GM21717 (cell line): Measurements from ENCODE around the gene BABAM2.

ENCODE experiments used
- ATAC-seq: cut with Tn5 transposase; IDR thresholded peaks from one replicate; pipeline ENCODE4 v1.9.1; 2021; ENCODE audit warnings: mild to moderate bottlenecking, moderate library complexity; ENCODE audit not compliant: unreplicated experiment

Gene BABAM2

DNA sequence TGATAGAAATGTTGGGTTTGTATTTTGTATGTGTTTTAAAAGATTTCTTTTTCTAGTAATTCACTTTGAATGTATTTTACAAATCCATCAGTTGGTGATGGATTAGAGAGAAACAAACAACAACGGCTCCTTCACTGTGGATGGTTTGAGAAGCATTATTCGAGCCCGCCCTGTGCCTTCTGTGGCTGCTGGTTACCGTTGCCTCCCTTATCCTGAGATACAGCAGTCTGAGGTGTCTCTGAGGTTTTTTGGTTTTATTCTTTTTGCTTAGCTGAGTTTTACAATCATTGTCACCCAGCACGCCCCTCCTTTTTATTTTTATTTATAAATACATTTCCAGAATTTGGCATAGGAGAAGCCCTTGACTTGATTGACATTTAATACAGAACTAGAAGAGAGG is 168.3 kb downstream of the BABAM2 start:
- ATAC-seq: no peak

DNA sequence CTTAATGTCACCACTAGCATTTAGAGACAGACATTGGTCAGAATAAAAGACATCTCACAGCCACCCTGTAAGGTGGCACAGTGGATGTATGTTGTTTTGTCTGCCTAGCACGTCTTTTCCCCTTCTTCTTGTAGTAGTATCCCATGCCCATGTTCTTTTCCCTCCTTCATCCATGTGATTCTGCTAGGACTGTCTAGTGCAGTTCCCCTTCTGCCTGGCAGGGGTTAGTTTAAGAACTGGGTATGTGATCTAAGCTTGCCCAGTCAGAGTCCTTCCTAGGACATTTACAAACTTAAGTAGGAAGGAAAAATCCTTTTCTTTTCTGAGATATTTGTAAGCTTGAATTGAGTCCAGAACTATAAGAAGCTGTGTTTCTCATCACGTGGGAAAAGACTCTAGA is 172.3 kb downstream of the BABAM2 start:
- no peak for ATAC-seq

DNA sequence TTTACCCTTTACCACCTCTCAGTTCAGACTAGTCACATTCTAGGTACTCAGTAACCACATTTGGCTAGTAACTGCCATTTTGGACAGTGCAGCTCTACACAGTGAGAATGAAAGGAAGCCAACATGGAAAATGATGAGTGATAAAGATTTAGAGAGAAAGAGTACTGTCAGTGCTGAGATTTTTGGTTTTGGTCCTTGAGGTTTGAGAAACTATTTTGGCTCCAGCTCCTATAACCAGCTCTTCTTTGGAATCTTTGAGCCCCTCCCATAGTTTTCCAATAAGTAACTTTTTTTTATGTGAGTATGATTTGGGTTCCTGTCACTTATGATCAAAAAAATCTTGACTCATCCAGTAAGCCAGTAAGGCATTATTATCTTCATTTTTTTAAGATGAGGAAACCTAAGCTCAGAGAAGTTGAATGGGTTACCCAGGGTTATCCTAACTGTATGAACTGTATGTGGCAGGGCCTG is 173.0 kb downstream of the BABAM2 start:
- ATAC-seq: no peak

DNA sequence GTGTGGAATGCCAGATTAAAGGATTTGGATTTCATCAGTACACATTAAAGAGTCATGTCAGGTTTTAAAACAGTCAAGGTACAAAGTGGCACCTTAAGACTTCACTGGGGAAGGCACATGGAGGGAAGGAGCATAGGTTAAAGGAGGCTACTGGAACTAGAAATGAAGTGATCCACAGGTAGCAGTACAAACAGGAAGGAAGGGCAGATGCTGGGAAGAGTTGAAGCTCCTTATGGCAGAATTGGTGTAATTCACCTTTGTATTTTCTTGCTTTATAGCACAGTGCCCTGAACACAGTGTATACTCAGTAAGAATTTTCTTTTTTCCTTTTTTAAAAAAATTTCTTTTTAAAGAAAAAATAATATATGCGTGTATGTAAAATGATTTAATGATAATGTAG is 177.1 kb downstream of the BABAM2 start:
- ATAC-seq: no peak

DNA sequence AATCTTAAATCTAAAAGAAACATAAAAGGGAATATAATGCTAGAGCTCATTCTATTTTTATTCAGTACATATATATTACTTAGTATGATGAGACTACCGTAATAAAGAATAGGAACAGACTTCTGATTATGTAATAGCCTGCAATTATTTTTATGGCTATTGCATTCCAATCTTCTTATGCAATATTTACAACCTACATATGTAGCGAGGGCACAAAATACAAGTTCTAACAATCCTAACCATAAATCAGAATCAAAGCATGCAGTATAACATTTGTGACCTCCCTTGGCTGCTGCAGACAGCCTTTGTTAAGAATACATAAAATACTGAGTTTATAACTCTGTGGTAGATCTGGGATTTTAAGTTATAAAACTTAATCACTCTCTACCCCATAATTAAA is 177.6 kb downstream of the BABAM2 start:
- ATAC-seq: no peak

DNA sequence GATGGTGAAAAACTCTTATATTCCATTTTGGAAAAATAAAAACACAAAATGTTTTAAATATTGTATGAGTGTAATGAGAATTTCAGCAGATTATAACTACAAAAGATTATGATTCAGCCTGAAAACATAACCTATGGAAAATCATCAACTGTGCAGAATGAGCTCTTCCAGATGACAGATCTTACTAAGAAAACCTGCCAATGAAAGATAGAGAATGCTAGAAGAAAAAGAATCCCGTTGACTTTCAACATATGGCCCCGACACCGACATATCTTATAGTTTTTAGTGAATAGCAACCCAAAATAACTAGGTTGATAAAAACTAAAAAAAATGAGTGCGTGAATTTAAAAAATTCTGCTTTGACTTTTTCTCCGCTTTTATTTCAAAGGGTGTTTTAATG is 178.0 kb downstream of the BABAM2 start:
- ATAC-seq: no peak

DNA sequence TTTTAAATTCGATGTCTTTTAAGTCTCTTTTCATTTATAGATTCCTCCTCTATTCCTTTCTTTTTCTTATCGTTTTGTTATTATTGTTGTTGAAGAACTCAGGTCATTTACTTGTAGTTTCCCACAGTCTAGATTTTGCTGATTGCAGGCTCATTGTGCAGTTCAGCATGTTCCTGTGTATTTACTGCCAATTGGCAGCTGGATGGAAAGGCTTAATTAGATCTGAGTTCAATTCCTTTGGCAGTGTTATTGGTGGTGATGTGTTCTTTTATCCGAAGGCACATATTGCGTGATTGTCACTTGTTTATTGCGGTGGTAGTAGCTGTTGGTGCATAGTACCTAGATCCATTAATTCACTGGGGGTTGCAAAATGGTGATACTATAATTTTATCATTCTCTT is 180.7 kb downstream of the BABAM2 start:
- no peak for ATAC-seq

DNA sequence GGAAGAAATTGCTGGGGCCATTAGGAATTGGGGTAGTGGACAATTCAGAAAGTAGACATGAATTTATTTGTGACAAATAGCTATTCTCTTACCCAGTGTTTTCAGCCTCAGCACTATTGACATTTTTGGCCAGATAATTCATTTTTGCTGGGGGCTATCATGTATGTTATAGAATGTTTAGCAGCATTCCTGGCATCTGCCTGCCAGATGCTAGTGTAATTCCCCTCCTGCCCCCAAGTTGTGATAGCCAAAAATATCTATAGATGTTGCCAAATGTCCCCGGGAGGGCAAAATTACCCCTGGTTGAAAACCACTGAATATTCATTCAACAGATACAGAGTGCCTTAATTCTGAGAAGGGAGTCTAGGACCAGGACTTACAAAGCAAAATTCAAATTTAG is 183.6 kb downstream of the BABAM2 start:
- ATAC-seq: no peak

DNA sequence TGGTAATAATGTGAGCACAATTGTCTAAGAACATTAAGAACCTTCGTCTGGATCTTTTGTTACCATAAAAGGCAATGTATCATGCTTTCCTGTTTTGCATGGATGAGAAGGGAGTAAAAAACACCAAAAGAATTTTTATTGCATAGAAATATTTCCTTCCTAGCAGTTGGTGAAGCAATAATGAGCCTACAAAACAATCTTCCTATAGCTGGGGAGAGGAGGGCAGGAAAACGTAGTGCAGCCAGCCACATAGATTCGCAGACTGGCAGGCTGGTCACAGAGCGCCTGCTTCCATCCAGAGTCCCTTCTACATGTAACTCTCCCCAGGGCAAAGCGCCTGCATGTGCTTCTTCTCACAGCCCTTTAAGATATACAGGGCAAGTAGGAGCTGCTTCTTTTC is 190.4 kb downstream of the BABAM2 start:
- no peak for ATAC-seq

DNA sequence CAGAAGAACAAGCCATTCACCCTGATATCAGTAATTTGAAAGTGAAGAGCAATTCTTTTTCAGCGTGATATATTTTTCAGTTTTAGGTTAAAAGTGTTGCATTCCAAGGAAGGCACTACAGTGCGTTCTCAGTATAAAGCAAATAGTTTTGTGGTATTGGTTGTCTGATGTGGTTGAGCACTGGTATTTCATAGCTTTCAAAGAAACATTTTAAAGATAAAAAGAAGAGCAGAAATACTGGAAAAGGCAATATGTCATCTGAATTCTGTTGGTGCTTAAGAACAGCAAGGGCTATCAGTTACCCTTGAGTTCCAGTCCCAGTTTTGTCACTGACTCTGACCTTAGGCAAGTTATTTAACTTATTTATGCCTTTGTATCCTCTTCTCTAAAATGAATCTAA is 191.6 kb downstream of the BABAM2 start:
- ATAC-seq: no peak

DNA sequence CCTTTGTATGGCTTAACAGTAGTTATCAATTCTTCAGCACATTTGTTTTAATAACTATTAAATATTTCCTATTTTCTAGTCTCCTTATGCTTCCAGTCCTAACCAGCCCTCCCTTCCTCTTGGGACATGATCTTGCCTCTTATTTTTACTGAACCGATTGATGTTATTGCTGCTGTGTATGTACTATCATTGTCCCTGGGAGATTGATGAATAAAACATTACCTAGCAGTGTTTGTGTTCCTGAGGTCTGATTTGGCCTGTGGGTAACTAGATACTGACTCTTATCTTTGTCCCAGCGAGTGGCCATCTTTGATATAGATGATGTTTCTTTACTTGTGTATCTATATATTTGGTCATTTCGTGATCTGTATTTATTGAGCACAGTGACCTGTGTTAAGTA is 192.9 kb downstream of the BABAM2 start:
- ATAC-seq: no peak

DNA sequence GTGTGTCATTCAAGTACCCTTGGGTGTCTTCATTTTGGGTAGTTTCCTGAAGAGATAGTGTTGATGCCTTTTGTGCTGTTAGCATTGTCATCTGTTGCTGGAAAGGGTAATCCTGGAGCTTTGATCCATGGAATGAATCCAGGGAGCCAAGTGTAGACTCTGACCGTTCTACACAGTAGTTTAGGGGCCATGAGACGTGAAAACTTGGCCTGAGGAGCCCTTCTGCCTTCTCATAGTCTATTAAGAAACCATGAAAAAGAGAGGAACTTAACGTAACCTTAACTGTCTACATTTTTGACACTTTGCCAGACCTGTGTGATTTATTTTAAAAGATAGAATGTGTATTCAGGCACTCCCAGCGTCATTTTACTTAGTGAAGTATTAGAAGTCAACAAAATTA is 194.0 kb downstream of the BABAM2 start:
- ATAC-seq: no peak

DNA sequence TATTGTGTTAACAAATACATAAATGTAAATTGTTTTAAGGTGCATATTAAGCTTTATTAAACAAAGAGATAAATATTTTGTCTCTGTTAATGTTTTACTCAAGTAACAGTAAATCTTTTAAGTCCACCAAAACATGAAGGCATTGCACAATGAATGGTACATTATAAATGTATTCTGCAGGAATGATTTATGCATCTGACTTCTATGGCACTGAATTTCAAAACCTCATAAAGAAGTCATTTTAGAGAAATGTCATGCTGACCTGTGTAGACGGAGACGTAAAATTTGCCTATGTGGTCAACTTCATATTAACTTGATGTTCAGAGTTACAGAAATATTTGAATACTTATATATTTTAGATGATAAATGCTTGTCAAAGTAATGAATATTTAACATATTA is 194.7 kb downstream of the BABAM2 start:
- no peak for ATAC-seq

DNA sequence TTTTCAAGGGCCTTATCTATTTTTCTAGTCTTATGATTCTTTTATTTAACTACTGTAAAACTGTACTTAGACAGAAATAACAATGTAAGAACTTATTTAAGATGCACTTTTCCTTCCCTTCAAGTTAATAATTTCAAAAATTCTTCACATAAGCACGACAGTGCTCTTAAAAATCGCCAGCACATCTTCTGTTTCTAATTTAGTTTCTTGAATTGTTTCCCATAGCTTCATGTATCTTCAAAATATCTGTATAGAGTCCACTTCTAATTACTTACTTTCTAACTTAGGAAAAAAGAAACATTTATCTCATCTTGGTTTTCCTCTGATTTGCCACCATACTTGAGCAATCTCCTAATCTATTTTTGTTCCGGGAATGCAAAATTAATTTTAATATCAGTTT is 196.1 kb downstream of the BABAM2 start:
- ATAC-seq: no peak

DNA sequence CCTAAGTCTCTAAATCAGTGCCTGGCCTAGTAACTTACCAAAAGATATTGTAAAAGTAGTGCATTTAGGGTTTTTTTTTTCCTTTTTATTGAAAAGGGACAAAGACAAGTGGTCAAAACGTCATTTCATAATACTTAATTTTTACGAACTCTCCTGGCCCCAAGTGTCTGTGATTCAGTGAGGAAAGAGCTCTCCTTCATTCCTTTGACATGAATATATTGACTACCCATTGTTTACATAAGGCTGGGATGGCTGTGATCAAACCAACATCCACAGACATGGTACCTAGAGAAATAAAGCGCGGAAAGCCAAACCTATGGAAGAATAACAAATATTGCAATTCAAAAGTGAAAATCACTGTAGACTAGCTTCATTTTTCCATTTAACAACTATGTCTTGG is 198.4 kb downstream of the BABAM2 start:
- no peak for ATAC-seq

DNA sequence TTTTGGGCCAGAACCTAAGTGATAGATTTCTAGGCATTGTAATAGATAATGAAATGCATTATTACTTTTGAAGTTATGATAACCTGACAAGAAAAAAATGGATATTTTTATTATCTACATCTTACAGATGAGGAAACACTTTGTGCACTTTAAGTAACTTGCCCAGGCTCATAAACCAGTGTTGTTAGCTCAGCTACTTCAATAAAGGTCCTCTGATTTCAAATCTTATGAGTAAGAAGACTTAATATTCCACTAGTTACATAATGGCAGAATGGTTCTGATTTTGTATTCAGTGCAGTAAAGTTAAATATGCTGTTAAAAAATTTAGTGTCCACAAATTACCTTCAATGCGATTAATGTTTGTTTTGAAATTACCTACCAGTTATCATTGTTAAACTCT is 199.0 kb downstream of the BABAM2 start:
- no peak for ATAC-seq

DNA sequence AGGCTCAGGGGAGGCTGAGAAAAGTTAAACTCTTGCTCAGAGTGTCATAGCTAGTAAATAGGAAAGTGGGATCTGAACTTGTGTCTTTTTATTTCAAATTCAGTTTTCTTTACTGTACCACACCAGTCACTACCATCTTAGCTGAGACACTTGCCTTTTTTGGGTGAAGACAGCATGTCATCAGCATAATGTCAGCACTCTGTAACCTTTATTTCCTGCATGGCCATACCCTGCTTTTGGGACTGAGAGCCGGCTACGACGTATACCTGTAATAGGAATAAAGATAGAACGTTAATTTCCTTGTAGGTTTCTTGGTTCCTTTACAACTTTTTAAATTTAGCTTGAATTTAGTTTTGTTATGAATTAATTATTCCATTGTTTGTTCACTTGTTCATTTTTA is 202.8 kb downstream of the BABAM2 start:
- ATAC-seq: no peak

DNA sequence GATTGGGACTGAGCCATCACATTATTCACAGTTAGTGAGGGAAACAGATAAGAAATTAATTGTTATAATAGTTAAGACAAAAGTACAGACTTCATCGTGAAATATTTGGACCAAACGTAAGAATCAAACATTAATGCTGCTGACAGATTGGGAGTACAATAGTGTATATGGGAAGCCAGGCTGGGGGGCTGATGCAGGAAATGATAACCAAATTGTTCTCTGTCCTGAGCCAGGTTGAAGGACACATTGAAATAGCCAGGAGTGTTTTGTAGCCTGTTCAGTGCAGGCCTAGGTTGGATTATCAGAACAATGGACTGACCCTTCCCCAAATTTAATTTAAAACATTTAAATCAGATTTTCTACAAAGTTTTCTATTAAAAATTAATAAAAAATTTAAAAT is 203.2 kb downstream of the BABAM2 start:
- ATAC-seq: no peak

DNA sequence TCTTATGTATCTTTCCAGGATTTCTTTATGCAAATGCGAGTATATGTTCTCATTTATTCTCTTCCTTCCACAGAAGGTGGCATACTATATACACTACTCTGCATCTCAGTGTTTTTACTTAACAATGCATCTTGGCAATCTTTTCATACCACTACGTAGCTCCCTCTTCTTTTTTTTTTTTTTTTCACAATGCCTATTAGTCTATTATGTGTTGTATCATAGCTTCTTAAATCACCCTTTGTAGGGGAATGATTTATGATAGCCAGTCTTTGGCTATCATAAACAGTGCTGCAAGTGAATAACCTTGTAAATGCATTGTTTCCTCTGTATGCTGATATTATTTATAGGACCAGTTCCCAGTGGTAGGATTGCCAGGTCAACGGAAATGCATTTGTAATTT is 204.2 kb downstream of the BABAM2 start:
- no peak for ATAC-seq

DNA sequence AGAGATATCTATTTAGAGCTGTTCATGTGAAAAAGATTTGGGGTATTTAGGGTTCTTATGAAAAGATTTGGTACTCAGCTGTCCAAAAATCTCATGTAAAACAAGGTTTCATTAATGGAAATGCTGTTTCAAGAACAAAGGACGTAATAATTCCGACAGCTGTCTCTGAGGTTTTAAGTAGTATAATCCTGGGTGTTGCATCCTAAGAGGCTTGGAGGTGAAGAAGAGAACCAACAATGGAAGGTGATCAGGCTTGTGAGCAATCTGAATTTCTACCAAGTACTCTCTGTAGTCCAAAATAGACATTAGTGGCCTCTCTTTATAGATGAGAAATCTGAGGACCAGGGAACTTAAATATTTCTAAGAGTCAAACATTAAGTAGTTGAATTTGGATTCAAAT is 205.1 kb downstream of the BABAM2 start:
- ATAC-seq: no peak

DNA sequence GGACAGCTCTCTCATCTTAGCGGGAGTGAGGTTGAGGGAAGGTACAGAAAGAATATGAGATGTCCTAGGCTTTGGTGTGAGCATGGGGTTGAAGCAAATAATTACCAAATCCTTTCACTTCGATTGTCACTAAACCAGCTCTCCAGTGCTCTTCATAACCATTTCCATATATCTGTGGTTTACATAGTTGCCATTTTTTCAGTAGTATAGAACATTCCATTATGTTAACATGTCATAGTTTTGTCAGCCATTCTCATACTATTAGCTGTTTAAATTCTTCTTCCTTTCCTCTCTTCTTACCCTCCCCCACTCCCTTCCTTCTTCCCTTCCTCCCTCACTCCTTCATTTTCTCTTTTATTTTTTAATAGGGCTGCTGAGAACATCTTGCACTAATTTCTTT is 205.9 kb downstream of the BABAM2 start:
- ATAC-seq: no peak

DNA sequence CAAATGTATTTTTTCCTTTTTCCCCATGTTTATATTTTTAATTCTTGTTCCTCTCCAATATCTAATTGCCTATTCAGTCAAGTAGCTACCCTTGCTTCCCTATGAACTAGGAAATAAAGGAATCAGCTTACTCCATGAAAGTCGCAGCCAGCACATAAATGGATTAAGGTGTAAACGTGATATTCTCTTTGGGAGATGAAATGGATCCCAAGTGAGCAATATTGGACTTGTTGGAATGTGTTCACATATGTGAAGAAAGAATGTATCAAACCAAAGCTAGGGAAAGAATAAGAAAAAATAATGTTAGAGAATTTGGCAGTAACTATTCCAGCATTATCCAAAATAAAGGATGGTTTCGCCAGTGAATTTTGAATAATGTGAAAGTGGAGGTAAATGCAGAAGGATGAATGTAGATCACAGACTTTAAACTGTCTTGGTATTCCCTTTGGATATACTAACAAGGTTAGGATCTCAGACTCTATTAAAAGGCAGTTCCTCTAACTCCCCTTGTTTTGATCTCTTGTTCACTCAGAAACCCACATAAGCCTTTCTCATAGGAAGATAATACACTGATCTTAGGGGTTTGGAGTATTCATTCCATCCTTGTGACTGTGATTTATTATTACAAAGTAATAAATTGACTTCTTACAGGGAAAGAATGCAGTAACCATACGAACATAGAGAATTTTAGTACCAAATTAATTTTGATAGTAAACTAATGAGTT is 208.1 kb downstream of the BABAM2 start:
- no peak for ATAC-seq

DNA sequence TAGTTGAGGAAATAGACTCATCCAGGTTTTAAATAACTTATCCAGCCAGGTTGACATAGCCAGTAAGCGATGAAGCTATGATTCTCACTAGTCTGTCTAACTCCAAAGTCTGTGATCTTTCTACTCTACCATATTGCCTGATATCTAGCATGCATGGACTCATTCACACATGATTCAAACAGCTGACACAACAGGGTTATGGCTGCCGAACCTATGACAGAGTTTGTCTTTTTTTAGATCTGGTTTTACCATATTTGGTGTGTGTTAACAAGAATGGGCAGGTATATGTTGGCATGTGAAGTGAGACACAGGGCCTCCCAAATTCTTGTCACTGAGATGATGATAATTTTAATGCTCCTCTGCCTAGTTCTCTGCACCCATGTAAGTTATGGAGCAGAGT is 210.6 kb downstream of the BABAM2 start:
- ATAC-seq: no peak
